Vagina (tissue), 2 donors: ENCODE measurements around the gene BUB1.

Experiments used
- POLR2A ChIP-seq, 2 donors: fragments of 450-650 bp; IDR thresholded peaks; one replicate each; pipeline ENCODE4 v1.6.1; 2017; ENCODE audit warnings: antibody characterized with exemption in 2 of 2, mild to moderate bottlenecking in 2 of 2, moderate library complexity in 2 of 2
- POLR2AphosphoS5 ChIP-seq, 2 donors: sonication (generic); formaldehyde crosslinking; IDR thresholded peaks; one replicate each; pipeline ENCODE4 v1.9.0; 2017; ENCODE audit warnings: antibody characterized with exemption in 2 of 2, mild to moderate bottlenecking in 2 of 2, low read depth in 1 of 2; ENCODE audit not compliant: insufficient read depth in 1 of 2
- TF ChIP-seq, protein P1 (sequence below), 3 experiments: fragments of 450-650 bp in 2 of 3; fragments of 200-600 bp in 1 of 3; sonication (generic) in 1 of 3; IDR thresholded peaks; one replicate each; pipeline ENCODE4 v1.5.1; 2017 to 2019; ENCODE audit warnings: antibody characterized with exemption in 3 of 3, mild to moderate bottlenecking in 2 of 3, moderate library complexity in 2 of 3

DNA sequence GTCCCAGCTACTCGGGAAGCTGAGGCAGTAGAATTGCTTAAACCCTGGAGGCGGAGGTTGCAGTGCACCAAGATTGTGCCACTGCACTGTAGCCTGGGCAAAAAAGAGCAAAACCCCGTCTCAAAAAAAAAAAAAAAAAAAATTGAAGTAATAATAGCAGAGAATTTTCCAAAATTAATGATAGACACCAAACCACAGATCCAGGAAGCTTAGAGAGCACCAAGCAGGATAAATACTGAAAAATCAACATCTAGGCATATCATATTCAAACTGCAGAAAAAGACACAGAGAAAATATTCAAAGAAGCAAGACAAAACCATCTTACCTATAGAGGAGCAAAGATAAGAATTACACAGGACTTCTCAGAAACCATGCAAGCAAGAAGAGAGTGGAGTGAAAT, 33.5 kb downstream of the BUB1 start:
- TF ChIP-seq, protein P1, sequence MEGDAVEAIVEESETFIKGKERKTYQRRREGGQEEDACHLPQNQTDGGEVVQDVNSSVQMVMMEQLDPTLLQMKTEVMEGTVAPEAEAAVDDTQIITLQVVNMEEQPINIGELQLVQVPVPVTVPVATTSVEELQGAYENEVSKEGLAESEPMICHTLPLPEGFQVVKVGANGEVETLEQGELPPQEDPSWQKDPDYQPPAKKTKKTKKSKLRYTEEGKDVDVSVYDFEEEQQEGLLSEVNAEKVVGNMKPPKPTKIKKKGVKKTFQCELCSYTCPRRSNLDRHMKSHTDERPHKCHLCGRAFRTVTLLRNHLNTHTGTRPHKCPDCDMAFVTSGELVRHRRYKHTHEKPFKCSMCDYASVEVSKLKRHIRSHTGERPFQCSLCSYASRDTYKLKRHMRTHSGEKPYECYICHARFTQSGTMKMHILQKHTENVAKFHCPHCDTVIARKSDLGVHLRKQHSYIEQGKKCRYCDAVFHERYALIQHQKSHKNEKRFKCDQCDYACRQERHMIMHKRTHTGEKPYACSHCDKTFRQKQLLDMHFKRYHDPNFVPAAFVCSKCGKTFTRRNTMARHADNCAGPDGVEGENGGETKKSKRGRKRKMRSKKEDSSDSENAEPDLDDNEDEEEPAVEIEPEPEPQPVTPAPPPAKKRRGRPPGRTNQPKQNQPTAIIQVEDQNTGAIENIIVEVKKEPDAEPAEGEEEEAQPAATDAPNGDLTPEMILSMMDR (IDR thresholded peaks at IDR 0.05): no peak
- TF ChIP-seq POLR2AphosphoS5 (IDR thresholded peaks at IDR 0.05; ENCODE audit: insufficient read depth in 1 of 2, low read depth in 1 of 2) (no peak), POLR2A (IDR thresholded peaks at IDR 0.05) (no peak)
